Common myeloid progenitor, CD34-positive (primary cell): ENCODE measurements around the gene CHST10.
A peak's percentile ranks its signal among the peaks of the same experiment; 100 is the strongest.

ENCODE experiments used
- CTCF ChIA-PET: fragments of 350-600 bp; sonication (Branson Sonifier 250); formaldehyde crosslinking; loops from one replicate; lab custom pipeline; 2021; ENCODE audit warnings: antibody characterized with exemption; lab: Charles Lee
- POLR2A ChIA-PET: fragments of 350-600 bp; sonication (Branson Sonifier 250); formaldehyde crosslinking; loops from one replicate; lab custom pipeline; 2021; ENCODE audit warnings: antibody characterized with exemption; lab: Charles Lee
- DNase-seq, 3 donors: peaks; one replicate each; pipeline versions ENCODE4 v3.0.0 to v3.0.0-alpha.2; 2013
- H3K27ac ChIP-seq, 2 experiments: 1 replicate in 1 of 2; 2 replicates in 1 of 2; pipeline ENCODE4 v1.7.0; 2013; ENCODE audit warnings: inconsistent platforms in 2 of 2, low read length in 2 of 2, mild to moderate bottlenecking in 2 of 2, low read depth in 1 of 2, moderate library complexity in 1 of 2; ENCODE audit not compliant: severe bottlenecking in 2 of 2, insufficient read depth in 1 of 2, poor library complexity in 1 of 2
- H3K27me3 ChIP-seq, 5 experiments: replicated peaks in 2 of 5; 1 replicate in 3 of 5; 2 replicates in 2 of 5; pipeline versions ENCODE4 v1.6.1 to v1.7.0; 2013; ENCODE audit warnings: low read length in 4 of 5, mild to moderate bottlenecking in 2 of 5, moderate library complexity in 2 of 5, inconsistent platforms in 1 of 5; ENCODE audit not compliant: insufficient read depth in 5 of 5, control insufficient read depth in 4 of 5
- H3K36me3 ChIP-seq, 4 experiments: 1 replicate in 2 of 4; 2 replicates in 2 of 4; pipeline versions ENCODE4 v1.6.1 to v1.7.0; 2013; ENCODE audit warnings: low read length in 3 of 4, control low read depth in 1 of 4, mild to moderate bottlenecking in 1 of 4; ENCODE audit not compliant: control insufficient read depth in 4 of 4, insufficient read depth in 4 of 4
- H3K4me1 ChIP-seq, 4 experiments: 1 replicate in 3 of 4; 2 replicates in 1 of 4; pipeline versions ENCODE4 v1.6.1 to v1.7.1; 2013; ENCODE audit warnings: low read length in 3 of 4, mild to moderate bottlenecking in 3 of 4, control low read depth in 1 of 4, inconsistent platforms in 1 of 4, moderate library complexity in 1 of 4; ENCODE audit not compliant: control insufficient read depth in 4 of 4, insufficient read depth in 4 of 4; ENCODE audit errors: control extremely low read depth in 1 of 4
- H3K4me3 ChIP-seq, 7 experiments: 1 replicate in 4 of 7; 2 replicates in 3 of 7; pipeline versions ENCODE4 v1.5.1 to v1.7.0; 2013; ENCODE audit warnings: mild to moderate bottlenecking in 7 of 7, low read length in 6 of 7, moderate library complexity in 6 of 7, inconsistent platforms in 2 of 7, low read depth in 2 of 7, control low read depth in 1 of 7; ENCODE audit not compliant: insufficient read depth in 4 of 7, control insufficient read depth in 1 of 7; ENCODE audit errors: extremely low read depth in 1 of 7
- H3K9me3 ChIP-seq, 5 experiments: 1 replicate in 4 of 5; 2 replicates in 1 of 5; pipeline versions ENCODE4 v1.6.1 to v1.7.1; 2013; ENCODE audit warnings: low read length in 4 of 5, mild to moderate bottlenecking in 2 of 5, inconsistent platforms in 1 of 5, low read depth in 1 of 5, moderate library complexity in 1 of 5; ENCODE audit not compliant: control insufficient read depth in 4 of 5, insufficient read depth in 2 of 5; ENCODE audit errors: control extremely low read depth in 1 of 5
- WGBS: methylation state at CpG from one replicate; pipeline ENCODE4 v1.1.5; 2013; ENCODE audit not compliant: insufficient coverage; 5-methylcytosine and 5-hydroxymethylcytosine counted together

The CHST10 gene

DNA sequence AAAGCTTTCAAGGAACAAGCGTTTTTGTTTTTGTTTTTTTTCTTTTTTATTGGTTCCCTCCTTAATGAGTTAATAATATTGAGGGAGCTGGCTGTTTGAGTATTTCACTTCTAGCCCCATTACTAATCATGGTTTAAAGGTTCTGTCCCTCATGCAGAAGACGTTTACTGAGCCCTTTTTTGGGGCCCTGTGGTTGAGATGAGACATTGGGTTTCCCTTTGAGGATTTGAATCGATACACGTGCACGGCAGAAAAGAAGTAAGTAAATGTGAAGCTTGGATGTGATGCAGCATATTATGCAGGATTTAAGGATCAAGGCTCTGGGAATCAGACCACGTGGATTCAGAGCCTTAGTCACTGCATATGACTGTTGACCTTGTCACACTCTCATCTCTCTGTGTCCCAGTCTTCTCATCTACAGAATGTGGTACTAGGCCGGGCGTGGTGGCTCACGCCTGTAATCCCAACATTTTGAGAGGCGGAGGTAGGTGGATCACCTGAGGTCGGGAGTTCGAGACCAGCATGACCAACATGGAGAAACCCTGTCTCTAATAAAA is 1.0 kb upstream of the CHST10 start:
- Histone ChIP-seq H3K9me3 (no peaks in the 10 kb centered on the region), H3K4me1 (peaks cover 11 to 20% (median 14%) of the 10 kb centered on the region in 4 experiments), H3K27me3 (no peaks in the 10 kb centered on the region), H3K27ac (no peak overlapping the region), H3K36me3 (peaks cover 0 to 10% (median 6%) of the 10 kb centered on the region in 4 experiments), H3K4me3 (no peak overlapping the region)
- ChIA-PET CTCF (no interaction called here), POLR2A (no interaction called here)
- DNase-seq, result peak in 1 of 3 donors; percentile 29
- WGBS, result 98% methylated on average over 7 of the region's 12 CpGs

GRCh38 chr2:100417711-100418124 is 250 bp upstream of the CHST10 start:
- CTCF ChIA-PET, result no interaction called here
- WGBS, result 11% methylated on average over 16 of the region's 19 CpGs
- no peaks in the 10 kb centered on the region for H3K9me3 ChIP-seq
- DNase-seq, result no peak
- no peaks in the 10 kb centered on the region for H3K27me3 ChIP-seq
- POLR2A ChIA-PET, result interaction anchor here (0.6 kb wide), 2 partner anchors 139 to 440 kb away, joined by 3 read pairs; no protein-coding TSS in a partner anchor
- peak overlapping the region in 1 of 2 experiments; percentile 77 for H3K27ac ChIP-seq
- H3K4me1 ChIP-seq, result peaks cover 11 to 20% (median 14%) of the 10 kb centered on the region in 4 experiments
- peaks cover 0 to 18% (median 8%) of the 10 kb centered on the region in 4 experiments for H3K36me3 ChIP-seq
- H3K4me3 ChIP-seq, result peak overlapping the region; percentile 62 to 96 (median 89)

DNA sequence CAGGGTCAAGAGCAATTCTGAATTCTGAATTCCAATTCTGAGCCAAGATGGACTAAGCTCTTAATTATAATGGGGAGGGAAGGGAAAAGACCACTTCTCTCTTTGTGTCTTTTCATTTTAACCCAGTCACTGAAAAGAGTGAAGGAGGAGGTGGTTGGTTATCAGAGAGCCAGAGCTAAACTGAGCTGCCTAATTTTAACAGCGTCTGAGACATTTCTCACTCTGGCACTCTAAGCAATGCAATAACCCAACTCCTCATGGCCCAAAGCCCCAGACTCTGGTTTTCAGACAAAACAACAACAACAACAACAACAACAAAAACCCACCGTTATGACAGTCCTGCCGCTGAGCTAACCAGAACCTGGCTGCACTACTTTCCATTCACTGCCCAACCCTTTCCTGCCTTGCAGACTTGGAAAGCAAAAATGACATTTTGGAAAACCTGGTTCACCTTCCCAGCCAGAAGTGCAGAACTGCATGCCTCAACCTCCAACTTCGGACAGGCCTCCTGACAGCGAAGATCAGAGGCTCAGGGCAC is 1.0 kb downstream of the CHST10 start:
- 2% methylated on average over 5 of the region's 5 CpGs for WGBS

GRCh38 chr2:100413571-100413970 is 3.9 kb downstream of the CHST10 start:
- CTCF ChIA-PET, result no interaction called here

More for the DNA sequence above, 1.0 kb downstream of the CHST10 start:
- Histone ChIP-seq H3K27ac (peak overlapping the region in 1 of 2 experiments; percentile 77), H3K4me1 (peaks cover 11 to 20% (median 14%) of the 10 kb centered on the region in 4 experiments), H3K4me3 (peak overlapping the region; percentile 62 to 96 (median 89)), H3K9me3 (no peaks in the 10 kb centered on the region), H3K36me3 (peaks cover 0 to 26% (median 10%) of the 10 kb centered on the region in 4 experiments), H3K27me3 (no peaks in the 10 kb centered on the region)
- CTCF ChIA-PET, result interaction anchor here (0.9 kb wide), 1 partner anchor 10 kb away, joined by 3 read pairs; no protein-coding TSS in a partner anchor
- peak in 1 of 3 donors; percentile 15 for DNase-seq
- POLR2A ChIA-PET, result no interaction called here

GRCh38 chr2:100412881-100413321 is 4.6 kb downstream of the CHST10 start:
- Histone ChIP-seq H3K4me3 (no peak overlapping the region), H3K4me1 (peaks cover 11 to 20% (median 14%) of the 10 kb centered on the region in 4 experiments), H3K9me3 (no peaks in the 10 kb centered on the region), H3K27ac (no peak overlapping the region), H3K36me3 (peaks cover 0 to 26% (median 14%) of the 10 kb centered on the region in 4 experiments), H3K27me3 (no peaks in the 10 kb centered on the region)
- WGBS, result 98% methylated on average over 5 of the region's 5 CpGs
- no peak for DNase-seq
- ChIA-PET POLR2A (no interaction called here), CTCF (no interaction called here)

More at GRCh38 chr2:100413571-100413970, 3.9 kb downstream of the CHST10 start:
- 93% methylated on average over 3 of the region's 4 CpGs for WGBS
- Histone ChIP-seq H3K27me3 (no peaks in the 10 kb centered on the region), H3K9me3 (no peaks in the 10 kb centered on the region), H3K4me3 (no peak overlapping the region), H3K27ac (no peak overlapping the region), H3K4me1 (peaks cover 11 to 20% (median 14%) of the 10 kb centered on the region in 4 experiments), H3K36me3 (peaks cover 0 to 26% (median 13%) of the 10 kb centered on the region in 4 experiments)
- no peak for DNase-seq
- POLR2A ChIA-PET, result no interaction called here

DNA sequence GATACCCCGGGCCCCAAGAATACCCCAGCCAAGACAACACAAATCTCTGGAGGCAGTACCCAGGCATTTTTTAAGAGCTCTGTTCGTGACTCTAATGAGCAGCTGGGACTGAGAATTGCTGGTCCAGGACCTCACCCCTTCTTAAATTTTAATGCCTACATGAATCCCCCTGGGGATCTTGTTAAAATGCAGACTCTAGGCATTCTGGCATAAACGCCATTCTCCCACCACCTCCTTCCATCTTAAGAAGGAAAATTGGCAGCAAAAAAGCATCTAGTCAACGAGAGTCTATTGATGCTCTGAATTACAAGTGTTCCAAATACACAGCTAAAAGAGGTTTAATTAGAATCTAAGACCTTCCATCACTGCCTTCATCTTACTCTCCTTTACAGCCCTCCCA is 5.0 kb downstream of the CHST10 start:
- H3K9me3 ChIP-seq, result no peaks in the 10 kb centered on the region
- no peak overlapping the region for H3K27ac ChIP-seq
- CTCF ChIA-PET, result no interaction called here
- no peak for DNase-seq
- POLR2A ChIA-PET, result no interaction called here
- no peaks in the 10 kb centered on the region for H3K27me3 ChIP-seq
- H3K36me3 ChIP-seq, result peaks cover 0 to 29% (median 16%) of the 10 kb centered on the region in 4 experiments
- no peak overlapping the region for H3K4me3 ChIP-seq
- H3K4me1 ChIP-seq, result peaks cover 11 to 20% (median 13%) of the 10 kb centered on the region in 4 experiments
- 94% methylated on average over 2 of the region's 4 CpGs for WGBS

- Histone ChIP-seq H3K36me3 (peaks cover 0 to 34% (median 20%) of the 10 kb centered on the region in 4 experiments), H3K27ac (no peak overlapping the region), H3K9me3 (no peaks in the 10 kb centered on the region), H3K4me3 (no peak overlapping the region), H3K27me3 (no peaks in the 10 kb centered on the region), H3K4me1 (peaks cover 11 to 18% (median 12%) of the 10 kb centered on the region in 4 experiments)
- ChIA-PET CTCF (no interaction called here), POLR2A (no interaction called here)
- 100% methylated on average over 5 of the region's 5 CpGs for WGBS
- no peak for DNase-seq
Measured at GRCh38 chr2:100411841-100412292, 5.6 kb downstream of the CHST10 start.
